WTC11 (cell line): ENCODE results near the gene IRF8.

Source experiments
- CTCF ChIP-seq: fragments of 200-600 bp; IDR thresholded peaks from 2 replicates; pipeline ENCODE4 v1.8.0; 2022; ENCODE audit warnings: antibody characterized with exemption
- ESRRA ChIP-seq: sonication (generic); formaldehyde crosslinking; IDR thresholded peaks from 2 replicates; pipeline ENCODE4 v1.8.1; 2022; ENCODE audit warnings: mild to moderate bottlenecking, missing genetic modification reagents, borderline replicate concordance
- JUN ChIP-seq: sonication (generic); formaldehyde crosslinking; IDR thresholded peaks from 2 replicates; pipeline ENCODE4 v1.8.0; 2023; ENCODE audit warnings: mild to moderate bottlenecking, missing genetic modification reagents
- MAX ChIP-seq: sonication (generic); formaldehyde crosslinking; IDR thresholded peaks from 2 replicates; pipeline ENCODE4 v1.8.0; 2022; ENCODE audit warnings: mild to moderate bottlenecking, missing genetic modification reagents
- TP53 ChIP-seq: sonication (generic); formaldehyde crosslinking; IDR thresholded peaks from 2 replicates; pipeline ENCODE4 v1.8.1; 2023; ENCODE audit warnings: mild to moderate bottlenecking, missing genetic modification reagents
- ZBTB21 ChIP-seq: sonication (generic); formaldehyde crosslinking; IDR thresholded peaks from 2 replicates; pipeline ENCODE4 v1.8.1; 2023; ENCODE audit warnings: mild to moderate bottlenecking, missing genetic modification reagents, borderline replicate concordance
- TF ChIP-seq, protein P1 (sequence below): sonication (generic); formaldehyde crosslinking; IDR thresholded peaks from 2 replicates; pipeline ENCODE4 v1.8.1; 2022; ENCODE audit warnings: low read depth, mild to moderate bottlenecking, moderate library complexity, missing genetic modification reagents, borderline replicate concordance

DNA sequence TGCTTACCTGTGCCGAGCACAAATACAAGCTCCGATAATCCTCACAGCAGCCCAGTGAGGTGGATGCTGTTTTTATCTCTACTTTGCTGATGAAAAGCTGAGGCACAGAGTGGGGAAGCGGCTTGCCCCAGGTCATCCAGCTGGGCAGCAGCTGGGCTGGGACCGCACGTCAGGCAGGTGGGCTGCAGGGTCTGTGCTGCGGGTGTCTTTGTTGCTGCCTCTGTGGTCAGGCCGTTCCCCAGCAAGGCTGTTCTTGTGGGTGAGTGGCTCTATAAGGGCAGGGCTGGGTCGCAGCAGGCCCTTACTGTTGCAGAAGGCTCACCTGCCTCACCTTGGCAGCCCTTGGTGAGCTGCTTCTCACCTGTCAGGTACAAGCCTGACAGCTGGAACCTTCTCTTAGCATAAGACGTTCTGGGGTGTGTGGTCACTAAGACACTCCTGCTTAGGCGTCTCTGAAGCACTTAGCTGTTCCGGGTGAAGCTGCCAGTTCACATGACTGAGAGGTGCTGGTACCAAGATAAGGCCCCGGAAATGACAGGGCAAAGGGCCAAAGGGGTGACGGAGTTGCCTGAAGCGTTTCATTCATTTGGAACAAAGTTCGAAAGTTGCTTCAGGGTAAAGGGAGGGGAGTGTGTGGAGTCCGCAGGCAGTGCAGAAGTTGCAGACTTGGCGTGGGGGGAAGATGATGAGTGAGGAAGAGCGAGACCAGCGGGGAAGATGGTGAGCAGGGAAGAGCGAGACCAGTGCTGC is 17.4 kb downstream of the IRF8 start:
- TF ChIP-seq CTCF, result no peak
- TF ChIP-seq ZBTB21, result no peak
- no peak for TF ChIP-seq JUN (CRISPR knock-in tag)
- no peak for TF ChIP-seq ESRRA (CRISPR knock-in tag)
- TF ChIP-seq TP53, result no peak
- TF ChIP-seq MAX (CRISPR knock-in tag), result no peak
- TF ChIP-seq, protein P1, sequence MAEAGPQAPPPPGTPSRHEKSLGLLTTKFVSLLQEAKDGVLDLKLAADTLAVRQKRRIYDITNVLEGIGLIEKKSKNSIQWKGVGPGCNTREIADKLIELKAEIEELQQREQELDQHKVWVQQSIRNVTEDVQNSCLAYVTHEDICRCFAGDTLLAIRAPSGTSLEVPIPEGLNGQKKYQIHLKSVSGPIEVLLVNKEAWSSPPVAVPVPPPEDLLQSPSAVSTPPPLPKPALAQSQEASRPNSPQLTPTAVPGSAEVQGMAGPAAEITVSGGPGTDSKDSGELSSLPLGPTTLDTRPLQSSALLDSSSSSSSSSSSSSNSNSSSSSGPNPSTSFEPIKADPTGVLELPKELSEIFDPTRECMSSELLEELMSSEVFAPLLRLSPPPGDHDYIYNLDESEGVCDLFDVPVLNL (CRISPR knock-in tag), result no peak
